Measurements from ENCODE around the gene MTARC1.

GRCh38 chr1:220808345-220809186 is 21.9 kb downstream of the MTARC1 start:
- TF ChIP-seq EZH2phosphoT487 (IDR thresholded peaks at IDR 0.05; ENCODE audit: low read depth) (no peak), CTCF (IDR thresholded peaks at IDR 0.05; ENCODE audit: low read depth, low read length) (no peak)
